Measurements from ENCODE around the gene ZNF727.
"Not testable (repeated sequence)": the region's sequence is repeated elsewhere in the genome, so short reads cannot be mapped to it uniquely, and the experiment has no call there.

ZNF727 gene

DNA sequence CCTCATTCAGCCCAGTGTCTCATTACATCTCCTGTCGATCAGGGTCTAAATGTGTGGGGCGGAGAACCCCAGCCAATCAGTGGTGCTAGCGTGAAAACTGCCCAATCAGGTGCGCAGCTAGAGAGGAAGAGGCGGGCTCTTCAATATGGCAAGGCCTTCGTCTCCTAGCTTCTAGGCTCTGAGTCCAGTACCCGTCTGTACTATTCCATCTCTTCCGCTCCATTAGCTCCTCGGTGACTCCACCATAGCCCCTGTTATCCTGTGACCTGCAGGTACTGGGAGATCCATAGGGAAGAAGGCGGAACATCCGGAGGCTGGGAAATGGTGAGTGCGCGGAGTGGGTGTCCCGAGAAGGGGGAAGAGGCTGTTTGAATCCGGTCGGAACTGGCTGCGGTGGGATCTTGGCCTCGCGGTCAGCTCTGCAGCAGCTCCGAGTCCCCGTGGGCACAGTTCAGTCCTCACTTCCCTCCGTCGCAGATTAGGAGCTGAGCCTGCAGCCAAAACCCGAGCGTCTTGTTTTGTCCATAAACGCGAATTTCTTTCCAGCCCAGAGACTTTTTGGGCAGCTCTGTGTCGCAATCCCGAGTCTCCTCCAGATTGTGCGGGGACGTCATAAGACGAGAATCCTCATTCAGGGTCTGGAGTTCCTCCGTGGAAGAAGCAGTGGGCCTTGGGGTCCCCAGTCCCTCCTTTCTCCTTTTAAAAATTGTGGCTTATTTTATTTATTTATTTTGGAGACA is at the start of gene ZNF727:
Gene ZNF727, plus strand, starts transcription at position 134 of the 740 bp plus-strand sequence. Its CDS starts 188 bp downstream, at position 322.
- no peak for DNase-seq (ENCODE audit: low spot score)

DNA sequence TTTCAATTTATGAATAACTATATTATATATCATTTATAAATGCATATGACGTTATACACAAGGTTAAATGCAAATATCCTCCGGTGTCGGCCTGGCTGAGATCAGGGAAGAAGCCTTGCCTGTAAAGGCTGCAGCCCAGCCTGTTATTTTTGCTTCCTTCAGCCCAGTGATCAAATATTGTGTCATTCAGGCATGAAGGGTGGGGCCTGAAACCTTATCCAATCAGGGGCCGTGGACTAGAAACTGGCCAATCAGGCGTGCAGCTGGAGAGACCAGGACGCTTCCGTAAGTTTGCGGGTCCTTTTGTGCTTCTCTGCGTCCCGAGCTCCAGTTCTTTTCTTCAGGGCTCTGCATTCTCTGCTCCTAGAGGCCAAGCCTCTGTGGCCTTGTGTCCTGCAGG is 46.7 kb upstream of the ZNF727 start, which contains the start of gene ZNF722:
Gene ZNF722, plus strand, starts transcription at position 301 of the 400 bp plus-strand sequence. CDS start 113 bp downstream, outside the sequence.
- no peak for DNase-seq (ENCODE audit: low spot score)

DNA sequence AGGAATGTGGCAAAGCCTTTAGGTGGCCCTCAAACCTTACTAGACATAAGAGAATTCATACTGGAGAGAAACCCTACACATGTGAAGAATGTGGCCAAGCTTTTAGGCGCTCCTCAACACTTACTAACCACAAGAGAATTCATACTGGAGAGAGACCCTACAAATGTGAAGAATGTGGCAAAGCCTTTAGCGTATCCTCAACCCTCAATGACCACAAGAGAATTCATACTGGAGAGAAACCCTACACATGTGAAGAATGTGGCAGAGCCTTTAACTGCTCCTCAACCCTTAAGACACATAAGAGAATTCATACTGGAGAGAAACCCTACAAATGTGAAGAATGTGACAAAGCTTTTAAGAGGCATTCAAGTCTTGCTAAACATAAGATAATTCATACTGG is 29.7 kb upstream of the ZNF727 start:
- not testable (repeated sequence) for DNase-seq (ENCODE audit: low spot score)

DNA sequence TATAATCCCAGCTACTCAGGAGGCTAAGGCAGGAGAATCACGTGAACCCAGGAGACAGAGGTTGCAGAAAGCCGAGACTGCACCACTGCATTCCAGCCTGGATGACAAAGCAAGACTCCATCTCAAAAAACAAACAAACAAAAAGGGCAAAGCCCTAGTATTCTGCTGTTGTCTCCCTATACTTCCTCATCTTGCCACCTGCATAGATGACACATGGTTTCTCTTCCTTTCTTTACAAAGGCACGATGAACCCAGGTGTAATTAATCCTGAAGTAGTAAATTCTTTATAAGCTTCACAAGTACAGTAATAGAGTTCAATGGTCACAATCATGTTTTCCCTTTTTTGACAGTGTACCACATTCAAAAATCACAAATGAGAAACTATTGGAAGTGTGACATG is 9.8 kb upstream of the ZNF727 start:
- DNase-seq (ENCODE audit: low spot score), result no peak

DNA sequence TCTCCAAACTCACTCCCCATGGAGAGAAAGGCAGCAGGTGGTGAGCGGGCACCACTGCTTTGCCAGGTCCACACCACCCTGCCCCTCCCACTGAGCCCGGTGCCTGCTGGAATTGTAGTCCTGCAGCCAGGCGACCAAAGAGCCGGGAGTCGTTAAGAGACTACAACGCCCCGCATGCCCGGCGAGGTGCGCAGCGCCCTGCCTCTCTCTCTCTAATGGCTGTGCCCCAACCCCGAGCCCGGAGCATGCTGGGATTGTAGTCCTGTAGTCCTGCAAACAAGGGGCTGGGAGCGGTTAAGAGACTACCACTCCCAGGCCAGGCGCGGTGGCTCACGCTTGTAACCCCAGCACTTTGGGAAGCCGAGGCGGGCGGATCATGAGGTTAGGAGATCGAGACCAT is 8.1 kb upstream of the ZNF727 start:
- DNase-seq (ENCODE audit: low spot score), result no peak

DNA sequence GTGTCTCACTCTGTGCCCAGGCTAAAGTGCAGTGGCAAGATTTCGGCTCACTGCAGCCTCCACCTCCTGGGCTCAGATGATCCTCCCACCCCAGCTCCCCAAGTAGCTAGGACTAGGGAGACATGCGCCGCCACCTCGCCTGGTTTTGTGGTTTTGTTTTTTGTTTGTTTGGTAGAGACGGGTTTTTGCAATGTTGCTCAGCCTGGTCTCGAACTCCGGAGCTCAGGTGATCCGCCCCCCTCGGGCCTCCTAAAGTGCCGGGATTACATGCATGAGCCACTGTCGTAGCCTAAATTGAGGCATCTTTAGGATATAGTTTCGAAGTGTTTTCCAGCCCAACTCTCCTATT is 781 bp downstream of the ZNF727 start:
- DNase-seq (ENCODE audit: low spot score), result no peak

DNA sequence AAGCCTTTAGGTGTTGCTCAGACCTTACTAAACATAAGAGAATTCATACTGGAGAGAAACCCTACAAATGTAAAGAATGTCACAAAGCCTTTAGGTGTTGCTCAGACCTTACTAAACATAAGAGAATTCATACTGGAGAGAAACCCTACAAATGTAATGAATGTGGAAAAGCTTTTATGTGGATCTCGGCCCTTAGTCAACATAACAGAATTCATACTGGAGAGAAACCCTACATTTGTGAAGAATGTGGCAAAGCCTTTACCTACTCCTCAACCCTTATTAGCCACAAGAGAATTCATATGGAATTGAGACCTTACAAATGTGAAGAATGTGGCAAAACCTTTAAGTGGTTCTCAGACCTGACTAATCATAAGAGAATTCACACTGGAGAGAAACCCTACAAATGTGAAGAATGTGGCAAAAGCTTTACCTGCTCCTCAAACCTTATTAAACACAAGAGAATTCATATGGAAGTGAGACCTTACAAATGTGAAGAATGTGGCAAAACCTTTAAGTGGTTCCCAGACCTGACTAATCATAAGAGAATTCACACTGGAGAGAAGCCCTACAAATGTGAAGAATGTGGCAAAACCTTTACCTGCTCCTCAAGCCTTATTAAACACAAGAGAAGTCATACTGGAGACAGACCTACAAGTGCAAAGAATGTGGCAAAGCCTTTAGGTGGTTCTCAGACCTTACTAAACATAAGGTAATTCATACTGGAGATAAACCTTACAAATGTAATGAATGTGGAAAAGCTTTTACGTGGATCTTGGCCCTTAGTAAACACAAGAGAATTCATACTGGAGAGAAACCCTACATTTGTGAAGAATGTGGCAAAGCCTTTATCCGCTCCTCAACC is 32.8 kb downstream of the ZNF727 start:
- not testable (repeated sequence) for DNase-seq (ENCODE audit: low spot score)

DNA sequence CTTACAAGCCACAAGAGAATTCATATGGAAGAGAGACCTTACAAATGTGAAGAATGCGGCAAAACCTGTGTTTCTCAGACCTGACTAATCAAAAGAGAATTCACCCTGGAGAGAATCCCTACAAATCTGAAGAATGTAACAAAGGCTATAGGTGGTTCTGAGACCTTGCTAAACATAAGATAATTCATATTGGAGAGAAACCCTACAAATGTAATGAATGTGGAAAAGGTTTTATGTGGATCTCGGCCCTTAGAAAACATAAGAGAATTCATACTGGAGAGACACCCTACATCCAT is 33.4 kb downstream of the ZNF727 start:
- DNase-seq (ENCODE audit: low spot score), result no peak

DNA sequence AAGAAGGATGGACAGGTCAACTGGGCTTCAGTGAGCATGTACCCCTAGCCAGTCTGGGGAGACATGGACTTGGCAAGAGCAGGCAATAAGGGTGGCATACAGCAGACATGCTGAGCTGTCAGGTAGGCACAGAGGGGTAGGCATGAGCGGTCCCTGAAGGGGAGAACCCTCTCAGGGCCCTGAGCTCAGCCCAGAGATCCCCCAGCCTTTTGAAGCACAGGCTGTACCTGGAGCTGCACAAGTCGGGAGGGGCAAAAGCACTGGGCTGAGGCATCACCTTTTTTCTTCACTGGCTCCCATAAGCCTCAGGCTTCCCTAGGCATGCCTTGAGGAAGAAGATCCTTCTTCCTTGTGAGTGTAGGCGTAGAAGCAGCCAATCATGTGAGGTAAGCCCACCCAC is 42.3 kb downstream of the ZNF727 start:
- no peak for DNase-seq (ENCODE audit: low spot score)

DNA sequence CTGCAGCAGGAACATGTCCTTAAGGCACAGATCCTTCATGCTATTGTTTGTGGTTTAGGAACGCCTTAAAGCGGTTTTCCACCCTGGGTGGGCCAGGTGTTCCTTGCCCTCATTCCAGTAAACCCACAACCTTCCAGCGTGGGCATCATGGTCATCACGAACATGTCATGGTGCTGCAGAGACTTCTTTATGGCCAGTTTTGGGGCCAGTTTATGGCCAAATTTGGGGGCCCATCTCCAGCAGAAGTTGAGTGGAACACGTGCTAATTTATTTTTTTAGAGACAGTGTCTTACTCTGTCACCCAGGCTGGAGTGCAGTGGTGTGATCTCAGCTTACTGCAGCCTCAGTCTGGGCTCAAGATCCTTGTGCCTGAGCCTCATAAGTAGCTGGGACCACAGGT is 43.6 kb downstream of the ZNF727 start:
- DNase-seq (ENCODE audit: low spot score), result not testable (repeated sequence)
